D721Med (cell line): ENCODE measurements around the gene RNGTT.

ENCODE experiments used
- DNase-seq: peaks from one replicate; pipeline ENCODE4 v3.0.0; 2011; ENCODE audit warnings: low spot score; ENCODE audit not compliant: insufficient read length
- FAIRE-seq: peaks from 2 replicates; lab custom pipeline; 2011; peaks lifted over from hg19 to GRCh38; lab: Jason Lieb, UNC
- TF ChIP-seq, protein P1 (sequence below): IDR thresholded peaks from 2 replicates; pipeline ENCODE4 v1.5.1; 2012; ENCODE audit warnings: mild to moderate bottlenecking, control low read depth; ENCODE audit not compliant: insufficient read depth; ENCODE audit errors: missing control alignments

Gene RNGTT

DNA sequence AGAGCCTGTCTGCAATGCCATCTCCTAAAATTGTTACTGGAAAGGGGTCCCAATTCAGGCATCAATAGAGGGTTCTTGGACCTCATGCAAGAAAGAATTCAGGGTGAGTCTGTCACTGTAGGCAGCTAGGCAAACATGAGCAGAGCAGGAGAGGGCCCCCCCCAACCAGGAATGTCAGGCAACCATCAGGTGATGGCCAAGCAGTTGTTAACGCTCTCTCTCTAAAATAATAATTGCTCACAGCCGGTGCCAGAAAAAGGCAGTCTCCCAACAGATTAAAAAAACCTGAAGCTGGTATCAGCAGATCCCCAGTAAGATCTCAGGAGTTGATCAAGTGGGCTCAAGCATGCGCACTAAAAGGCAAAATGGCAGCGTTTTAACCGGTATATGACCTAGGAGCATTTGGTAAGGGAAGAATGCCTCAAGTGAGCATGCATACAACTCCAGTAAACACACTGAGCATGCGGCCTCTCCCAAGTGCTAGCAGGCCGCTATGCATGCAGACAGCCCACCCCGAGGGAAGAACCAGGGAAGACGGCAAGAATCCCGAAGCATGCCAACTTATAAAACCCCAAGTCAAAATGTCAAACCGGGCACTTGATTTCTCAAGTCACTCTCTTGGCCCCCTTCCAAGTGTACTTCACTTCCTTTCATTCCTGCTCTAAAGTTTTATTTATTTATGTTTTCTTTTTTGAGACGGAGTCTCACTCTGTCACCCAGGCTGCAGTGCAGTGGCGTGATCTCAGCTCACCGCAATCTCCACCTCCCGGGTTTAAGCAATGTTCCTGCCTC is 44.0 kb upstream of the RNGTT start:
- no peak for DNase-seq
- no peak for FAIRE-seq
- TF ChIP-seq, protein P1, sequence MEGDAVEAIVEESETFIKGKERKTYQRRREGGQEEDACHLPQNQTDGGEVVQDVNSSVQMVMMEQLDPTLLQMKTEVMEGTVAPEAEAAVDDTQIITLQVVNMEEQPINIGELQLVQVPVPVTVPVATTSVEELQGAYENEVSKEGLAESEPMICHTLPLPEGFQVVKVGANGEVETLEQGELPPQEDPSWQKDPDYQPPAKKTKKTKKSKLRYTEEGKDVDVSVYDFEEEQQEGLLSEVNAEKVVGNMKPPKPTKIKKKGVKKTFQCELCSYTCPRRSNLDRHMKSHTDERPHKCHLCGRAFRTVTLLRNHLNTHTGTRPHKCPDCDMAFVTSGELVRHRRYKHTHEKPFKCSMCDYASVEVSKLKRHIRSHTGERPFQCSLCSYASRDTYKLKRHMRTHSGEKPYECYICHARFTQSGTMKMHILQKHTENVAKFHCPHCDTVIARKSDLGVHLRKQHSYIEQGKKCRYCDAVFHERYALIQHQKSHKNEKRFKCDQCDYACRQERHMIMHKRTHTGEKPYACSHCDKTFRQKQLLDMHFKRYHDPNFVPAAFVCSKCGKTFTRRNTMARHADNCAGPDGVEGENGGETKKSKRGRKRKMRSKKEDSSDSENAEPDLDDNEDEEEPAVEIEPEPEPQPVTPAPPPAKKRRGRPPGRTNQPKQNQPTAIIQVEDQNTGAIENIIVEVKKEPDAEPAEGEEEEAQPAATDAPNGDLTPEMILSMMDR = no peak

GRCh38 chr6:89002523-89002922 is 39.1 kb upstream of the RNGTT start:
- TF ChIP-seq, protein P1 = no peak
- FAIRE-seq (no peak), DNase-seq (no peak)

DNA sequence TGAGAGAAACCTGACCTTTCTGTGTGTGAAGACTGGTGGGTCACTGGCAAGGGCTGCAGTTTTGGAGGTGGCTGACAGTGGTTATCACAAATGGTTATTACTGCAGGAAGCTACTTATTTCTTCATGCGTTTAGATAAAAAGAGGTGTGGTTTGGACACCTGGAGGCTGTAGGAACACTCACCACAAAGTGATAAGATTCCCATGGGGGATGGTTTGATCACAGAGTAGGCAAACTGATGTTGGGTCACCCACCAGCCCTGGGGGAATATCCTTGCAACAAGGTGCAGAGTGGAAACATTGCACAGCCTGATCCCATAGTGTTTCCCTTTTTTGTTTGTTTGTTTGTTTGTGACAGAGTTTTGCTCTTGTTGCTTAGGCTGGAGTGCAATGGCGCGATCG is 33.9 kb upstream of the RNGTT start:
- FAIRE-seq (no peak), DNase-seq (no peak)
- TF ChIP-seq, protein P1 = no peak

DNA sequence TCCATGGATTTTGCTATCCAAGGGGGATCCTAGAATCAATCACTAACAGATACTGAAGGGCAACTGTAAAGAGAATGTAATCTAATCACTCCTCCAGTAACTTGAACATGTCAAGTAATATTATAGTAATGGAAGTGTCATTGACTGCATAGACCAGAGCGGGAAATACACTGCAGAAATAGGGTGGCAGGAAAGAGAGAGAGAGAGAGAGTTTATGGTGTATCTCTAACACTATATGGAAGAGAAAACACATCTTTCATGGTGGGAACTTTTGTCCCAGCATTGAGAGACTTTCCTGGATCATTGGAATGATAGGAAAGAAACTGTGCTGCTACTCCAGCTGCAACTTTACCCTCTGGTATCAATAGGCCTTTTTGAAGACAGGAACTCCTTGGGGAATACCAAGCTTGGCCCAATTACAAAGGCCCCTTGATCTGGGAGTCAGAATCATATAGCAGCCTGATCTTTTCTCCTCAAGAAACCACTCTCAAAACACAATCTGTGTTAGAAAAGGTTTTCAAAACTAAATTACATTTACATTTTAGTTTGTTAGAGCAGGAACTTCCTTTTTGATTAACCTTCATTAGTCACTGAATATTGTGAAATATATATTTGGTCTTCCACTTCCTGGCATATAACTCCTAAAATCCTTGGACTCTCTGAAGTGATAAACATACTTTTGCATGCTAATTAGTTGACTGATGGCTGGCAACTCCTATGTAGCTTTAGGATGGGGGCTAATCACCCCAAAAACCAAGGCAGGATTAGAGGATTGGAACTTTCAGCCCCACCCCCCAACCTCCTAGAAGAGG is 29.5 kb upstream of the RNGTT start:
- TF ChIP-seq, protein P1 = no peak
- no peak for FAIRE-seq
- no peak for DNase-seq

- TF ChIP-seq, protein P1 = no peak
- no peak for DNase-seq
- FAIRE-seq = peak; percentile 53
These were observed 25.8 kb upstream of the RNGTT start for GRCh38 chr6:88989215-88989614.

GRCh38 chr6:88987922-88988321 is 24.5 kb upstream of the RNGTT start:
- FAIRE-seq = no peak
- TF ChIP-seq, protein P1 = no peak
- no peak for DNase-seq
